Ectodermal cell (in vitro differentiated cells): ENCODE results near the gene MAML2.

Source experiments
- H3K27ac ChIP-seq: 2 replicates; pipeline ENCODE4 v1.7.0; 2013; ENCODE audit warnings: mild to moderate bottlenecking, low read depth, low read length; ENCODE audit not compliant: insufficient read depth, poor library complexity, severe bottlenecking
- H3K27me3 ChIP-seq: 2 replicates; pipeline ENCODE4 v1.7.0; 2013; ENCODE audit warnings: mild to moderate bottlenecking, low read length; ENCODE audit not compliant: insufficient read depth, control insufficient read depth, poor library complexity, severe bottlenecking
- H3K36me3 ChIP-seq: one replicate; pipeline ENCODE4 v1.7.0; 2013; ENCODE audit warnings: low read length; ENCODE audit not compliant: control insufficient read depth, insufficient read depth
- H3K4me1 ChIP-seq: one replicate; pipeline ENCODE4 v1.7.0; 2013; ENCODE audit warnings: low read length; ENCODE audit not compliant: control insufficient read depth, insufficient read depth
- H3K4me3 ChIP-seq: 2 replicates; pipeline ENCODE4 v1.7.0; 2013; ENCODE audit warnings: low read depth, low read length, control low read depth; ENCODE audit not compliant: insufficient read depth
- H3K9me3 ChIP-seq: 2 replicates; pipeline ENCODE4 v1.7.0; 2013; ENCODE audit warnings: mild to moderate bottlenecking, low read length, moderate library complexity; ENCODE audit not compliant: control insufficient read depth
- WGBS, 2 experiments: methylation state at CpG; one replicate each; pipeline ENCODE4 v1.1.7; 2013; ENCODE audit warnings: missing lambda C conversion rate in 2 of 2; 5-methylcytosine and 5-hydroxymethylcytosine counted together

The MAML2 gene

DNA sequence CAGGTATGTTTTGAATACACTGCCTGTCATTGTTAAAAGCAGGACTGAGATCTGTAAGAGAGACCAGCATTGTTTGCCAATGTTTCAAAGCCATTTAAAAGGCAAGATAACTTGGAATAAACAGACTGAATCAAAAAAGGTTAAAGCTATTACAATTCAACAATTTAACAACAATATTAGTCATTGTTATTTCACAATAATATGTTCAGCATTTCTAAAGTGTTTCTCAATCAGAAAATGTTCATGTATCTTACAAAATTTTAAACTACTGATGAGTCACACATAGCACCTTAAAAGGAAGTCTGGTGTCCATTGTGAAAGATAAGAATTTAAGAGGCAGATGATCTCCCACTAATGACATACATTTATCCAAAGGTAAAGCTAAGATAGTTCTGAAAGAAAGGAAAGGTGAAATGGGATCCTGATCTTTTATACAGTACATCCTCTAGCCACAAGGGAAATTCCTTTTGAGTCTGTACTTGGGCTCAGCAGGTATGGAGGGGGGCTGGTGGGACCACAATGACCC lies 79.7 kb downstream of the MAML2 start:
- no peaks in the 10 kb centered on the region for H3K4me1 ChIP-seq
- no peaks in the 10 kb centered on the region for H3K9me3 ChIP-seq
- H3K27ac ChIP-seq: no peak overlapping the region
- no peaks in the 10 kb centered on the region for H3K27me3 ChIP-seq
- no peak overlapping the region for H3K4me3 ChIP-seq
- no peaks in the 10 kb centered on the region for H3K36me3 ChIP-seq

DNA sequence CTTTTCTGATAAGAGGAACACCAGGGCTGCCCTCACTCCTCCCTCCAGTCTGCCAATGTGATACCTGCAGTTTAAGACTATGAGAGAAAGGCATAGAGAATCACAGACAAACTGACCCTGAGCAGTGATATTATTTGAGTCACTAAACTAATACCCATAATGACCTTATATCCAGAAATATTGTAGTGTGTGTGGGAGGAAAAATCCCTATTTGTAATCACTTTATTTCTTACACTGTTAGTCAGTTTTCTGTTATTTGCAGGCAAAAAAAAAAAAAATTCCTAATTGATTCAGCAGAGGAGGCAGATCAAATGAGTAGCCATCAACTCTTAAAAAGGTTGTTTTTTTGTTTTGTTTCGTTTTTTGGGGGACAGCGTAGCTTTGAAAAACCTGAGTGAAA lies 82.5 kb downstream of the MAML2 start:
- no peaks in the 10 kb centered on the region for H3K9me3 ChIP-seq
- H3K36me3 ChIP-seq: no peaks in the 10 kb centered on the region
- H3K27ac ChIP-seq: no peak overlapping the region
- no peaks in the 10 kb centered on the region for H3K27me3 ChIP-seq
- 93 to 94% methylated on average over 2 of the region's 2 CpGs for WGBS, 2 experiments
- H3K4me1 ChIP-seq: no peaks in the 10 kb centered on the region
- no peak overlapping the region for H3K4me3 ChIP-seq

DNA sequence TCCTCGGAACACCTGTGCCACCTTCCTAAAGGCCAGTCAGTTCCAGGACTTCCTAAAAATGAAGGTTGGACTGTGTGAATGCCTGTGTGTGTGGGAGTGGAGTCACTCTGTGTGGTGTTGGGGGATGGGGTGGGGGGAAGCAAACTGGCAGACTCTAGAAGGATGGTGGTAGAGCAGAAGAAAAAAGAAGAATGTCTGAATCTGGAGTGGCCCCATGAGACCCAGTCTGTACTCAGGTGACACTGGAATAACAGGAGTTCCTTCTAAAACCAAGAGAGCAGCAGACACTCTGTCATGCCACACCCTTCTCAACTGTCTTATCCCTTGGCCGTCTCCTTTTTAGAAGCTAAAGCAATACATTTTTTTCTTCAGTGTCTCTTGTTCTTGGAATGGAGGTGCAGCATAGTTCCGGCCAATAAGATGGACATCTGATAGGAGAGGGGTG lies 82.9 kb downstream of the MAML2 start:
- WGBS, 2 experiments: 94 to 96% methylated on average over 3 of the region's 3 CpGs
- Histone ChIP-seq H3K27me3 (no peaks in the 10 kb centered on the region), H3K36me3 (no peaks in the 10 kb centered on the region), H3K4me1 (no peaks in the 10 kb centered on the region), H3K4me3 (no peak overlapping the region), H3K9me3 (no peaks in the 10 kb centered on the region), H3K27ac (no peak overlapping the region)

DNA sequence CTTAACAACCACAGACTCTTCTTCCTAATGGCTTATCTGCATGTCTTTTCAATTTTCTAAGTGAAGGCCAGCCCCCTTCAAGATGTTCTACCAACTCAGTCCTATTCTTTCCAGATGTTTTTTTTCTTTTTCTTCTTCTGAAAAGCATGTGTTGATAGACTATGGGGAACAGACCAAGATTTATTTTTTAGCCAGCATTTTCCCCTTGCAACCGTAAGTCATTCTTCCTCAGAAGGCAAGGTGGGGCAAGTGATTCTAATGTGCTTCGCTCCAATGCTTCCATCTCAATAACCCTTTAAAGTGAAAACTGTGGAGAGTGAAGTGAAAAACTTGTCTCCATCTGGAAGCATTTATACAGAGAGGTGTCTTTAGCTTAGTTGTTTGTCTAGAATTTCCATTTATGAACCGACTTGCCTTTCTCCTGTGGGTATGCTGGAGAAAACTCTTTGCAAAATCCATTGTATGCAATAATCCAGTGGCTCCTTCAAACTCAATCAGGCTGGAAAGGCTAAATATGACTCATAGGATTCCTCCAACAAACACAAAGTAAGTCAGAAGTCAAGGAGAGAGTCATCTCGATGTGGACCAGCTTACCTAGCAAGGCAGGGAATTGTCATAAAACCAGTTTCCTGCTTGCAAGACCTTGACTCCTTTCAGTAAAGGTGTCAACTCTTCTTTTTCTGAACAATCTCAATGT lies 83.7 kb downstream of the MAML2 start:
- no peak overlapping the region for H3K27ac ChIP-seq

DNA sequence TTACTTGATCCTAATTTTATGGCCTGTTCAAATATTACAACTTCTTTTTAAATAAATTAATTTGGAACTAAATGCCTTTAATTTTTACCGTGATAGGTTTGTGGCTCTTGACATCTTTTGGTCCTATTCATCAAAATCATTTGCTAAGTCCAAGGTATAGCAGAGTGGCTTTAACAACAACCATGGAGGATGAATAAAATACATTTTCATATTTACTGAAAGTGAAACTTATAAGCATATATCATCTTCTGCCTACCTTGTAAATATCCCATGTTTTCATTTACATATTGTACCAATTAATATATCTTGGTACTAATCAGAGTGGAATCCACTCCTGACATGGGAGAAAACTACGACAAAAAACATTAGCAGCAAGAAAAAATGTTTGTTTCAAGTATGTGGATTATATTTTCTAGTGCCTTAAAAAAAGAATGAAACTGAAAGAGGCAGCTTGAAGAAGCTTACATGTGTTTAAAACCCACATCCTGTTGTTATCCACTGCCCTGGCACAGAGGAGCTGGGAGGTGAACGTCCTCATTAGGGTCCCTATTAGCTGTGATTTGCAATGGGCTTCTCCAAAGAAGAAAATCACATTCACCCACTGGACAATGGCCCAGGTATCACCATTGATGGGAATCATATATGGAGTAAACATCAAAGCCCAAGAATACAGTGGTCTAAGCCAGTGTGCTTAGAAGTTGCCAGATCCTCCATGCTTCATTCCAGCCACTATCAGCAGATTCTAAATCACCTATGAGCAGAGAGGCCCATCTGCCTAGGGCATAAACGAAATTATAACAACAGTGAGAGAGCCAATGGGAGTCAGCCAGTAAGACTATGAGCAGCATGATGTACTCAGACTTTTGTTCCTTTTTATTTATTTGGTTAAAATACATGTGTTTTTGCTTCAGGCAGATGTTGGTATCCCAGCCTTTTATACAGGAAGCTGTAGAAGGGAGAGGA lies 84.7 kb downstream of the MAML2 start:
- H3K36me3 ChIP-seq: no peaks in the 10 kb centered on the region
- H3K27ac ChIP-seq: no peak overlapping the region
- no peak overlapping the region for H3K4me3 ChIP-seq
- H3K27me3 ChIP-seq: no peaks in the 10 kb centered on the region
- H3K9me3 ChIP-seq: no peaks in the 10 kb centered on the region
- 83 to 85% methylated on average over 4 of the region's 4 CpGs for WGBS, 2 experiments
- no peaks in the 10 kb centered on the region for H3K4me1 ChIP-seq

More for the DNA sequence above, 83.7 kb downstream of the MAML2 start:
- Histone ChIP-seq H3K4me3 (no peak overlapping the region), H3K9me3 (no peaks in the 10 kb centered on the region), H3K27me3 (no peaks in the 10 kb centered on the region), H3K4me1 (no peaks in the 10 kb centered on the region), H3K36me3 (no peaks in the 10 kb centered on the region)
- WGBS, 2 experiments: 87 to 90% methylated on average over 3 to 4 of the region's 4 CpGs

DNA sequence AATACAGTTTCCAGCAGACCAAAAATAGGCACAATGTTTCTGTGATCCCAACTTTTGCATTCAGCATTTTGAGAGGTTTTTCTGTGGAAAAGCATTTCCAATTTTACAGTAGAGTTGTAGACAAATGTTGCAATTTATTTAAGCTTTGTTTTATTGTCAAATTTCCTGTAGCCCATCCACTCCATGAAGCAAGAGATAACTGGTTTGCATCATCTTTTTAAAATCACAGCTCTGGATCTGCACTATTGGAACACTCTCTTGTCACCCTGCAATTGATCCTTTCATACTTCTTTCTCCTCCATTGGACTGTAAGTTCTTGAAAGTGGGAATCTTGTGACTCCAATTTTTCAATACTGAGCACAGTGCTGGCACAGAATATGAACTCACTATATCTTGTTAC lies 86.0 kb downstream of the MAML2 start:
- no peaks in the 10 kb centered on the region for H3K4me1 ChIP-seq
- no peaks in the 10 kb centered on the region for H3K36me3 ChIP-seq
- no peak overlapping the region for H3K27ac ChIP-seq
- no peaks in the 10 kb centered on the region for H3K27me3 ChIP-seq
- H3K9me3 ChIP-seq: no peaks in the 10 kb centered on the region
- no peak overlapping the region for H3K4me3 ChIP-seq

DNA sequence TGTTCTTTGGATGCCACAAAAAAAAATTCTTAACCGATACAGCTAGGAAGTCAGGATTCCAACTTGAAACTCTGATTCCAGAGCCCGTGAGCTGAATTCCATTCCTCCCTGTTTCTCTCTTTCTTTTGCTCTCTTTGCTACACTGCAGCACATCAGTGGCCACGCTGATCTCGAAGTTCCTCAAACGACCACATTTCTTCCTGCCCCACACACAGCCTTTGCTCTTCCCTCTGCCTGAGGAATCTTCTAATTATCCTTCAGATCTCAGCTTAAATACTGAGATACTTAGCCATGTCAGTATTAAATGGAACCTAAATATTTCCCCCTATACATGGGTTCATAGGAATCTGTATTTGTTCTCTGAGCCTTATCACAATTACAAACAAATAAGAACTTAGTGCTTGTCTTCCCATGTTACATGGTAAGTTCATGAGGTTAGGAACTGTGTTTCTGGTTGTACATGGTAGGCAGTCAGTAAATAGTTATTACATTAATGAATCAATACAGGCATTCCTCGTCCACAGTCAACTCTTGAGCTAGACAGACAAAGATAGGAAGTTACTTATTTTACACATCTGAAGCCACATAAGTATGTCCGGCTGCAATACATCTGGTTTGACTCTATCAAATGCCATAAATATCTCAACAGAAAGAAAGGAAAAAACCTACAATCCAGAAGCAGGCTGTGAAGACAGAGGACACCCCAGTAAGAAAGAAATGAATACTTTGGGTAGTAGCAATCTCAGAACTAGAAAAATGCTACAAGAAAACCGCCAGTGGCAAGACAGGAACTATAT lies 86.6 kb downstream of the MAML2 start:
- Histone ChIP-seq H3K4me3 (no peak overlapping the region), H3K9me3 (no peaks in the 10 kb centered on the region), H3K36me3 (no peaks in the 10 kb centered on the region), H3K27me3 (no peaks in the 10 kb centered on the region), H3K27ac (no peak overlapping the region), H3K4me1 (no peaks in the 10 kb centered on the region)
- WGBS, 2 experiments: 90 to 92% methylated on average over 8 of the region's 8 CpGs

DNA sequence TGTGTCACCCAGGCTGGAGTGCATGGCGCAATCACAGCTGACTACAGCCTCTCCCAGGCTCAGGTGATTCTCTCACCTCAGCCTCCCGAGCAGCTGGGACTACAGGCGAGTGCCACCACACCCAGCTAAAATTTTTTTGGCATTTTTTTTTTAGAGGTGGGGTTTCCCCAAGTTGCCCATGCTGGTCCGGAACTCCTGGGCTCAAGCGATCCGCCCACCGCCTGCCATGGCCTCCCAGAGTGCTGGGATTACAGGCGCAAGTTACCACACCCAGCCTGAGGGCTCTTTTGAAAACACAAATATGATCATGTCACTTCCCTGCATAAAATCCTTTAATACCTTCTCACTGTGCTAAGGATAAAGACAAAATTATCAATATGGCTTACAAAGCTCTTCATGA lies 88.1 kb downstream of the MAML2 start:
- 95 to 96% methylated on average over 8 of the region's 8 CpGs for WGBS, 2 experiments
- H3K27me3 ChIP-seq: no peaks in the 10 kb centered on the region
- H3K36me3 ChIP-seq: no peaks in the 10 kb centered on the region
- no peak overlapping the region for H3K4me3 ChIP-seq
- no peak overlapping the region for H3K27ac ChIP-seq
- no peaks in the 10 kb centered on the region for H3K9me3 ChIP-seq
- H3K4me1 ChIP-seq: no peaks in the 10 kb centered on the region

DNA sequence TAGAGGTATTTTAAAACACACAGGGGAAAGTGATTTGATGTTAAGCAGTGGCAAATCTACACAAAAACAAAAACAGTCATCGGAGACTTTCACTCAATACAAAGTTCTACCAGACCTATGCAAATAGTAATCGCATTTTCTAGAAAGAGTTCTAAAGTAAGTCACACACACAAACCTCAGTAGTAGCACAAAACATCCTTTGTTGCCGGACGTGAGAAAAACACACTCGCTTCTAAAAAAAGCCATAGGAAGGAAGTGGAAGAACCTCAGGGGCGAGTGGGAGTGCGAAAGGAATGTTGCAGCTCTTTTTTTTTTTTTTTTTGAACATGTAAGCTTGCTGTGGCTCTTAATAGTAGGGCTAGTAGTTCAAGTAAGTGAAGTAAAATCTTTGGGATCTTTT lies 88.9 kb downstream of the MAML2 start:
- H3K4me3 ChIP-seq: no peak overlapping the region
- 47 to 54% methylated on average over 7 of the region's 7 CpGs for WGBS, 2 experiments
- H3K36me3 ChIP-seq: no peaks in the 10 kb centered on the region
- no peaks in the 10 kb centered on the region for H3K27me3 ChIP-seq
- no peaks in the 10 kb centered on the region for H3K4me1 ChIP-seq
- no peaks in the 10 kb centered on the region for H3K9me3 ChIP-seq
- H3K27ac ChIP-seq: no peak overlapping the region
